Dedifferentiated amniotic fluid mesenchymal stem cell (primary cell): ENCODE results near the gene FAM171A1.

ENCODE experiments used
- DNase-seq: peaks from one replicate; pipeline ENCODE4 v3.0.0-alpha.2; 2016; ENCODE audit errors: extremely low spot score

Gene FAM171A1

DNA sequence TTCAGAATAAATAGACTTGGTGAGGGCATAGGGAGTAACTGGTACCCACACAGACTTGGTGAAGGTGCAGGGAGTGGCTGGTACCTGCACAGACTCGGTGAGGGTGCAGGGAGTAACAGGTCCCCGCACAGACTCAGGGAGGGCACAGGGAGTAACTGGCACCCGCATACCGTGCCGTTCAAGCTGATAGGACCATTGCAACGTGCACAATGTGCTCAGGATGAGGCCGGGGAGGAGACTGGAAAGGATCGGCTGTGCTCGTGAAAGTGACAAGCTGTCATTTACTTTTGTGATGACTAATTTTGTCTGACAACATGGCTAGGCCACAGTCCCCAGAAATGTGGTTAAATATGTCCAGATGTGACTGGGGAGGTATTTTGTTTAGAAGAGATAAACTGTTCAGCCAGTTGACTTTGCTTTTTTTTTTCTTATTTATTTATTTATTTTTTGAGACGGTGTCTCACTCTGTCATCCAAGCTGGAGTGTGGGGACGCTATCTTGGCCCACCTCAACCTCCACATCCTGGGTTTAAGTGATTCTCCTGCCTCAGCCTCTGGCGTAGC is 126.4 kb downstream of the FAM171A1 start:
- DNase-seq, result no peak

GRCh38 chr10:15242261-15242840 is 128.7 kb downstream of the FAM171A1 start:
- DNase-seq, result no peak

DNA sequence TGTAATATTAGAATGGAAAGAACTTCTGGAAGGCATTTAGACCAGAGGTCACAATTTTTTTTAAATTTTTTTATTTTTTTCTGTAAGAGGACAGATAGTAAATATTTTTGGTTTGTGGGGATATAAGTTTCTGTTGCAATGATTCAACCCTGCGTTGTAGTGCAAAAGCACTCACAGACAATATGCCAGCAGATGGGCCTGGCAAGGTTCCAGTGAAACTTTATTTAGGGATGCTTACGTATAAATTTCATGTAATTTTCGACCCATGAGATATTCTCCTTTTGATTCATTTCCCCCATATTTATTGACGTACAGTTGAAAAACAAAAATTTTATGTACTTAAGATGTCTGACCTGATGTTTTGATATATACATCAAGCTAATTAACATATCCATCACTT is 129.8 kb downstream of the FAM171A1 start:
- DNase-seq, result no peak

- DNase-seq, result no peak
Measured at GRCh38 chr10:15238555-15239335, 132.3 kb downstream of the FAM171A1 start.

- DNase-seq, result no peak
Measured at GRCh38 chr10:15237351-15237750, 133.7 kb downstream of the FAM171A1 start.

- no peak for DNase-seq
Measured at GRCh38 chr10:15236340-15236739, 134.7 kb downstream of the FAM171A1 start.

GRCh38 chr10:15232279-15232678 is 138.8 kb downstream of the FAM171A1 start:
- DNase-seq, result no peak

DNA sequence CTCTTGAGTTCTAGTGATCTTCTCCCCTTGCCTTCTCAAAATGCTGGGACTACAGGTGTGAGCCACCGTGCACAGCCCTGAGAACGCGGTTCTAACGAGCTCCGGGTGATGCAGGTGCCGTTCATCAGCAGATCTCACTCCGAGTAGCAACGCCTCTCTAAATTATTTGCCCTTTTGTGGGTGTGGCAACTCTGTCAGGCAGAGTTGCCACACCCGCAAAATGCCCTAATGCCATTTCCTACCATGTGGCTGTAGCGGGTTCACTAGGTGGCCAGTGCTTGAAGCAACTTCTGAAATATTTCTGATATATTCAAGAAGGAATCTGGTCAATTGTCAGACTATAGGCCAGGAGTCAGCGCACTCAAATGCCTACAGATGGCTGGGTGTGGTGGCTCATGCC is 139.7 kb downstream of the FAM171A1 start:
- no peak for DNase-seq

- no peak for DNase-seq
Measured at GRCh38 chr10:15230257-15230656, 140.8 kb downstream of the FAM171A1 start.

DNA sequence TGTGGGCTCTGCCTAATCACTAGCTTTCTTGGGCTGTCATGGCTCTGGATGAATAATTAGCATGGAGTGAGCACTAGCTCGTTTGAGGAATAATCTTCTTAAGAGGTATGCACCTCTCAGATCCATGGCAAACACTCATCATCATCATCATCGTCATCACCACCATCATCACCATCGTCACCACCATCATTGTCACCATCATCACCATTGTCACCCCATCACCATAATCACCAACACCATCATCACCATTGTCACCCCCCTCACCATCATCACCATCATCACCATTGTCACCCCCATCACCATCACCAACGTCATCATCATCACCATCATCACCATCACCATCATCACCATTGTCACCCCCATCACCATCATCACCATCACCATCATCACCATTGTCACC is 141.8 kb downstream of the FAM171A1 start:
- no peak for DNase-seq

DNA sequence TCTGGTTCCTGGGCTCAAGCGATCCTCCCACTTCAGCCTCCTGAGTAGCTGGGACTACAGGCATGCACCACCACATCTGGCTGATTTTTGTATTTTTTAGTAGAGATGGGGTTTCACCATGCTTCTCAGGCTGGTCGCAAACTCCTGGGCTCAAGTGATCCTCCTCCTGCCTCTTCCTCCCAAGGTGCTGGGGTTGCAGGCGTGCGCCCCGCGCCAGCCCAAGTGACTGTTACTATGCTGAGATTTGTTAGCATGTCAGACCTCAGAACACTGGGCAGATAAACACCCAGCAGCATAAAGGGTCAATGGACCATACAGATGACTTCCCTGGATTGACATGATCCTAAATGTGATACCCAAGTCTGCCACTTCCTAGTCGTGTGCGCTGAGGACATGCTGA is 142.7 kb downstream of the FAM171A1 start:
- DNase-seq, result no peak

- DNase-seq, result peak; percentile 21
Measured at GRCh38 chr10:15227611-15228372, 143.3 kb downstream of the FAM171A1 start.

GRCh38 chr10:15225511-15225910 is 145.6 kb downstream of the FAM171A1 start:
- DNase-seq, result no peak

GRCh38 chr10:15224948-15225347 is 146.1 kb downstream of the FAM171A1 start:
- DNase-seq, result no peak

GRCh38 chr10:15223174-15223573 is 147.9 kb downstream of the FAM171A1 start:
- no peak for DNase-seq

DNA sequence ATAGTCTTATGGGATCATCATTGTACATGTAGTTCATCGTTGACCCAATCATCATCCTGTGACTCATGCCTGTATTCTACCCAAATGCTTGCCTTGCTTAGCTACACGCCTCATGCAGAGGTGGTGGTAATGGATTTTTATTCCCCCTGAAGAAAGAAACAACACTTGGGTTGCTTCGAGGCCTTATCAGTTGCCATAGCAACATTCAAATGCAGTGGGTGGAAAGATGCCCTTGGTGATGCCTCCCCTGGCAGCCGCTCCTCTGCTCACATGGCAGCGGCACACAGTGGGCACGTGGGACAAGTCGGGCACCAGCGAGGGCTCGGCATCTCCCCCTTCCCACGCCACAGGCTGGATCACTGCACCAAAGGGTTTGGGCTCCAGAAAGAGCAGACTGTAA is 148.6 kb downstream of the FAM171A1 start:
- no peak for DNase-seq

DNA sequence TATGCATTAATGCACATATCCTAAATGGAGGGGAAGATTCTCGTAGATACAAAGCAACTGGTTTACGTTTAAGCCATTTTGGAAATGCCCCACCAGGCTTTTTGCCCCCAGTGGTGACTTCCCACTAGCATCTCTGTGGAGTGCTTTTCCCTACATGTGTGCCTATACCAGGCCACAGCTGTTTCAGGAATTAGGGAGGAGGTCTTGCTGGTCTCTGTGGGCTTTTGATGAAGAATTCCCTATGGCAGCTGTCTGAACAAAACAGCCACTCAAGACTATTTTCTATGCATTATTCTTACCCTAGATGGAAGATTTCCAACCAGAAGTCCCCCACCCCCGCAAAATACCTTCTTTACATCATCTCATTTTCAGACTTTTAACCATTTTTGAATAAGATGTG is 150.6 kb downstream of the FAM171A1 start:
- DNase-seq, result no peak

DNA sequence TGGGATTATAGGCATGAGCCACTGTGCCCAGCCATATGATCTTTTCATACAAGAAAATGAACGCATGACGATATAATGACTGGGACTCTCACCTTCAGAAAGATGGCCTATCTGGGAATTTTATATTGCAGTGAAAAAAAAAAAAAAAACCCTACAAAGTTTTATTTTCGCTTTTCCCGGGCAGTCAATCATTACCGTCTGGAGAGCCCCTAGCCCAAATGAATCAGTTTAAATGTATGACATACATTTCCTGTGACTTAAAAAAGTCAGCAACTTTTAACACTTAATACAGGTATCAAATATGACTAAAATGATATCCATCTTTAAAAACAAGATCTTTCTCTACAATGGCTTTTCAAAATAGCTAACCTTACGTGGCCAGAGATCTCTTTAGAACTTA is 154.4 kb downstream of the FAM171A1 start:
- no peak for DNase-seq

GRCh38 chr10:15214237-15214636 is 156.9 kb downstream of the FAM171A1 start:
- no peak for DNase-seq

DNA sequence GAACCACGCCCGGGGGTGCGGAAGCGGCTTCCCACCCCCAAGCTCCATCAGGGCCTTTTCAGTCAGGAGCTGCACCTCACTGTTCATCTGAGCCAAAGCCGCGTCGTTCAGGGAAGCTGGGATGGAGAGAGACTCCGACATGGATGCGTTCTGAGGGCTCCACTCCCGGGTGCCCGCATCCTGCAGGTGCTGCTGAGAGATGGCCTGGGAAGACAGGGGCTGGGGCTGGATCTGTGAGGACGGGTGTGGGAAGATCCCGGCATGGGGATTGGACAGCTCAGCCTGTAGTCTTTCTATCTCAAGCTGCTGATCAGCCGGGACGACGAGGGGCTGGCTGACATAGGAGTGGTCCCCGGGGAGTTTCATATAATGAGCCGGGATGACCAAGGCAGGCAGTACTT is 157.6 kb downstream of the FAM171A1 start:
- no peak for DNase-seq

- DNase-seq, result peak; percentile 30
Measured at GRCh38 chr10:15211464-15211979, 159.6 kb downstream of the FAM171A1 start.

- DNase-seq, result no peak
Measured at GRCh38 chr10:15210521-15210920, 160.6 kb downstream of the FAM171A1 start.
